Retinal pigment epithelial cell (primary cell): Measurements from ENCODE around the gene TAB2.
"Not testable (repeated sequence)": the region's sequence is repeated elsewhere in the genome, so short reads cannot be mapped to it uniquely, and the experiment has no call there.

Experiments
- DNase-seq: peaks from one replicate; pipeline ENCODE4 v3.0.0-alpha.2; 2010; ENCODE audit warnings: low read depth
- H3K4me3 ChIP-seq: 2 replicates; pipeline ENCODE4 v1.5.1; 2011; ENCODE audit warnings: mild to moderate bottlenecking, low read length, control low read depth, moderate library complexity
- TF ChIP-seq, protein P1 (sequence below): conservative IDR thresholded peaks from 2 replicates; pipeline ENCODE4 v1.5.1; 2011; ENCODE audit warnings: low read depth, low read length, control low read depth, inconsistent platforms

Gene TAB2

DNA sequence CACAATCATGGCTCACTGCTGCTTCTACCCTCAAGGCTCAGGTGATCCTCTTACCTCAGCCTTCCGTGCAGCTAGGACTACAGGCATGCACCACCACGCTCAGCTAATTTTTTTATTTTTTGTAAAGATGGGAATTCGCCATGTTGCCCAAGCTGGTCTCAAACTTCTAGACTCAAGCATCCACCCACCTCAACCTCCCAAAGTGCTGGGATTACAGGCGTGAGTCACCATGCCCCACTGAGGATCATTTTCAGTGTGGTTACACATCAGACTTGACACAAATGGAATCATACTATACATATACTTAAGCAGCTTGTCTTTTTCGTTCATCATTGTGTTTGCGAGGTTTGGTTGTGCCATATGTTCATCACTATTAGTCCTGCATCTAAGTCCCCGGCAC, 140.7 kb downstream of the TAB2 start:
- TF ChIP-seq, protein P1, sequence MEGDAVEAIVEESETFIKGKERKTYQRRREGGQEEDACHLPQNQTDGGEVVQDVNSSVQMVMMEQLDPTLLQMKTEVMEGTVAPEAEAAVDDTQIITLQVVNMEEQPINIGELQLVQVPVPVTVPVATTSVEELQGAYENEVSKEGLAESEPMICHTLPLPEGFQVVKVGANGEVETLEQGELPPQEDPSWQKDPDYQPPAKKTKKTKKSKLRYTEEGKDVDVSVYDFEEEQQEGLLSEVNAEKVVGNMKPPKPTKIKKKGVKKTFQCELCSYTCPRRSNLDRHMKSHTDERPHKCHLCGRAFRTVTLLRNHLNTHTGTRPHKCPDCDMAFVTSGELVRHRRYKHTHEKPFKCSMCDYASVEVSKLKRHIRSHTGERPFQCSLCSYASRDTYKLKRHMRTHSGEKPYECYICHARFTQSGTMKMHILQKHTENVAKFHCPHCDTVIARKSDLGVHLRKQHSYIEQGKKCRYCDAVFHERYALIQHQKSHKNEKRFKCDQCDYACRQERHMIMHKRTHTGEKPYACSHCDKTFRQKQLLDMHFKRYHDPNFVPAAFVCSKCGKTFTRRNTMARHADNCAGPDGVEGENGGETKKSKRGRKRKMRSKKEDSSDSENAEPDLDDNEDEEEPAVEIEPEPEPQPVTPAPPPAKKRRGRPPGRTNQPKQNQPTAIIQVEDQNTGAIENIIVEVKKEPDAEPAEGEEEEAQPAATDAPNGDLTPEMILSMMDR = no peak
- no peak for DNase-seq
- H3K4me3 ChIP-seq = no peak overlapping the region

DNA sequence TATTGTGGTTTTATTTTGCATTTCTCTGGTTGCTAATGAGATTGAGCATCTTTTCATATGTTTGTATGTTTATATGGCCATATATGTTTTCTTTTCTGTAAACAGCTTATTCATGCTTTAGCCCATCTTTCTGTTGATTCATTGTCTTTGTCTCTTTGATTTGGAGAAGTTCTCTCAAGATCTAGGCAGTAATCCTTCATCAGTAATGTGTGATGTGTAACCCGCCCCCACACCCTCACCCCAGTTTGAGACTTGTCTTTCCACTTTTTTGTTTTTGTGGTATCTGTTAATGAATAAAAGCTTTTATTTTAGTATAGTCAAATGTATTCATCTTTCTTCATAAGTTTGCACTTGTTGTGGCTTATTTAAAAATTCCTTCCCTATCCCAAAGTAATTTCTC, 141.3 kb downstream of the TAB2 start:
- no peak for DNase-seq
- H3K4me3 ChIP-seq = no peak overlapping the region
- TF ChIP-seq, protein P1 = no peak

DNA sequence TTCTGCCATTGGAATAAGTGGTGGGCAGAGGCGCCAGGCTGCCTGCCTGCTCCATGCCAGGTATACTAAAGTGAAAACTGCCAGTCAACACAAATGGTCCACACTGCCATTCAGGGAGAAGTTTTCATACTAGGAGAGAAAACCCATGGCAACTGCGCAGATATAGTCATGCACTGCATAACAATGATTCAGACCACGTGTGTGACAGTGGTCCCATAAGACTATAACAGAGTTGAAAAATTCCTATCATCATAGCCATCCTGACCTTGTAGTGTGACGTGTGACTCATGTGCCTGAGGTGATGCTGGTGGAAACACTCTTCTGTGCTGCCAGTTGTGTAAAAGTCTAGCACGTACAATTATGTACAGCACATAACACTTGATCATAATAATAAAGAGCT, 142.2 kb downstream of the TAB2 start:
- DNase-seq = no peak
- TF ChIP-seq, protein P1 = no peak
- H3K4me3 ChIP-seq = no peak overlapping the region

DNA sequence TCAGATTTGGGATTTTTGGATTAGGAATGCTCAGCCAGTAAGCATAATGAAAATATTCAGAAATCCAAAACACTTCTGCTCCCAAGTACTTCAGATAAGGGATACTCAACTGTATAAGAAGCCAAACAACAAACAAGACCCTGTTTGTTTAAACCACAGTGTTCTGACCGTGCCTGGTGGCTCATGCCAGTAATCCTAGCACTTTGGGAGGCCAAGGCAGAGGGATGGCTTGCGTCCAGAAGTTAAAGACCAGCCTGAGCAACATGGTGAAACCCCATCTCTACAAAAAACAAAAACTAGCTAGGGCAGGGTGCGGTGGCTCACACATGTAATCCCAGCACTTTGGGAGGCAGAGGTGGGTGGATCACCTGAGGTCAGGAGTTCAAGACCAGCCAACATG, 142.7 kb downstream of the TAB2 start:
- not testable (repeated sequence) for DNase-seq, H3K4me3 ChIP-seq
